ENCODE measurements around the gene ZNF438. TPM values are rescaled to one million over a fixed set of nuclear protein-coding genes. Genes with fewer than 3 reads are reported as not detected.

Gene ZNF438
- total RNA-seq, 2 donors from 2014 or later: 2.6 to 3.0 TPM

DNA sequence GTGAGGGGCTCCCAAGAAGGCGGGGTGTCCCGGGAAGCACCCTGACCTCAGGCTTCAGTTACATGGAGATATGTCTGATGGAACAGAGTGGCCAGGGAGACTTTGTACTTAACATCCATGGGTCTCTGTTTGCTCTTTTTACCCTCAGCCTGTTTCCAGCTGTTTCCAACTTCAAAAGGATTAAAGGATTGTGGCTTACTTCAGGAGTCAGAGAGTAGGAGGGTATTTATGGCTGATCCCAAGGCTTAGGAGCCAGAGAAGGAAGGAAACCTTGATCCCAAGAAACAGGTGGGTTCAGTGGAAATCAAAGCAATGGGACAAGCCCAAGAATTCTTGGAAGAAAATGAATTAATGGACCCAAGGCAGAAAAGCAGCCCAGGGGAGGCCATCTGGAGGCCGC lies 37.7 kb upstream of the ZNF438 start:
- no peak for DNase-seq
- Histone ChIP-seq H3K36me3 (ENCODE audit: control insufficient read depth, insufficient read depth, low read length) (no peaks in the 10 kb centered on the region), H3K27ac (ENCODE audit: low read depth, low read length) (no peak overlapping the region), H3K4me3 (ENCODE audit: low read length) (no peak overlapping the region), H3K9ac (ENCODE audit: extremely low read depth, low read length, poor library complexity, severe bottlenecking) (no peak overlapping the region), H3K27me3 (ENCODE audit: control insufficient read depth, insufficient read depth, low read length, poor library complexity, severe bottlenecking) (peaks cover 13% of the 10 kb centered on the region), H3K4me1 (ENCODE audit: control insufficient read depth, insufficient read depth, low read length) (peaks cover 5% of the 10 kb centered on the region), H3K9me3 (ENCODE audit: control insufficient read depth, low read length) (no peaks in the 10 kb centered on the region)
- Mint-ChIP-seq H3K36me3 (ENCODE audit: low read depth) (no peaks in the 10 kb centered on the region), H3K27ac (no peak overlapping the region), H3K4me1 (peaks cover 13% of the 10 kb centered on the region), H3K4me3 (no peak overlapping the region), H3K27me3 (ENCODE audit: insufficient read depth) (peaks cover 20% of the 10 kb centered on the region), H3K9me3 (no peaks in the 10 kb centered on the region)
- WGBS, 2 experiments (ENCODE audit: insufficient coverage in 1 of 2, insufficient read length in 1 of 2): 94 to 100% methylated on average over 3 of the region's 3 CpGs
- TF ChIP-seq, protein P1, sequence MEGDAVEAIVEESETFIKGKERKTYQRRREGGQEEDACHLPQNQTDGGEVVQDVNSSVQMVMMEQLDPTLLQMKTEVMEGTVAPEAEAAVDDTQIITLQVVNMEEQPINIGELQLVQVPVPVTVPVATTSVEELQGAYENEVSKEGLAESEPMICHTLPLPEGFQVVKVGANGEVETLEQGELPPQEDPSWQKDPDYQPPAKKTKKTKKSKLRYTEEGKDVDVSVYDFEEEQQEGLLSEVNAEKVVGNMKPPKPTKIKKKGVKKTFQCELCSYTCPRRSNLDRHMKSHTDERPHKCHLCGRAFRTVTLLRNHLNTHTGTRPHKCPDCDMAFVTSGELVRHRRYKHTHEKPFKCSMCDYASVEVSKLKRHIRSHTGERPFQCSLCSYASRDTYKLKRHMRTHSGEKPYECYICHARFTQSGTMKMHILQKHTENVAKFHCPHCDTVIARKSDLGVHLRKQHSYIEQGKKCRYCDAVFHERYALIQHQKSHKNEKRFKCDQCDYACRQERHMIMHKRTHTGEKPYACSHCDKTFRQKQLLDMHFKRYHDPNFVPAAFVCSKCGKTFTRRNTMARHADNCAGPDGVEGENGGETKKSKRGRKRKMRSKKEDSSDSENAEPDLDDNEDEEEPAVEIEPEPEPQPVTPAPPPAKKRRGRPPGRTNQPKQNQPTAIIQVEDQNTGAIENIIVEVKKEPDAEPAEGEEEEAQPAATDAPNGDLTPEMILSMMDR (conservative IDR thresholded peaks at IDR 0.05): no peak

DNA sequence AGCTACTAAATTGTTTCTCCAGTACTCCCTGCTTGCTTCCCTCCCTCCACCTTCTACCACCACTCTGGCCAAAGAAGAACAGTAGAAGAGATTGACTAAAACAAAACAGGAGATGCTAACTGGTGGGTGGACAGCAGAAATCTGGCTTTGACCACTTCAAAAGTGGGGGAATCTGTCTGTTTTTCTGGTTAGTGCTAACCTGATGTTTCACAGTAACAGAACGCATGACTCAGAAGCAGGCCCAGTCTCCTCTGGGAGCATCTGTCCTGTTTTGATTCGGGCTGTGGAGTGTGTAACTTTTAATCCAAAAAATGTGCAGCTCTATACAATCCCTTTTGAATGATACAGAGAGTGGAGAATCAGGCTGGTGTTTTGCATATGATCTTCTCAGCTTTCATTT lies 32.7 kb upstream of the ZNF438 start:
- Histone ChIP-seq H3K4me1 (ENCODE audit: control insufficient read depth, insufficient read depth, low read length) (no peaks in the 10 kb centered on the region), H3K9me3 (ENCODE audit: control insufficient read depth, low read length) (no peaks in the 10 kb centered on the region), H3K27me3 (ENCODE audit: control insufficient read depth, insufficient read depth, low read length, poor library complexity, severe bottlenecking) (peaks cover 8% of the 10 kb centered on the region), H3K4me3 (ENCODE audit: low read length) (no peak overlapping the region), H3K9ac (ENCODE audit: extremely low read depth, low read length, poor library complexity, severe bottlenecking) (no peak overlapping the region), H3K27ac (ENCODE audit: low read depth, low read length) (no peak overlapping the region), H3K36me3 (ENCODE audit: control insufficient read depth, insufficient read depth, low read length) (no peaks in the 10 kb centered on the region)
- H3K36me3 Mint-ChIP-seq (ENCODE audit: low read depth): no peaks in the 10 kb centered on the region
- H3K9me3 Mint-ChIP-seq: no peaks in the 10 kb centered on the region
- H3K4me1 Mint-ChIP-seq: peaks cover 4% of the 10 kb centered on the region
- 99 to 100% methylated on average over 1 to 2 of the region's 2 CpGs for WGBS, 2 experiments (ENCODE audit: insufficient coverage in 1 of 2, insufficient read length in 1 of 2)
- TF ChIP-seq, protein P1 (conservative IDR thresholded peaks at IDR 0.05): no peak
- H3K27me3 Mint-ChIP-seq (ENCODE audit: insufficient read depth): peaks cover 12% of the 10 kb centered on the region
- DNase-seq: no peak
- H3K27ac Mint-ChIP-seq: no peak overlapping the region
- H3K4me3 Mint-ChIP-seq: no peak overlapping the region

GRCh38 chr10:31063841-31064240 lies 32.2 kb upstream of the ZNF438 start:
- Mint-ChIP-seq H3K4me3 (no peak overlapping the region), H3K27ac (no peak overlapping the region), H3K9me3 (no peaks in the 10 kb centered on the region), H3K4me1 (no peaks in the 10 kb centered on the region), H3K36me3 (ENCODE audit: low read depth) (no peaks in the 10 kb centered on the region), H3K27me3 (ENCODE audit: insufficient read depth) (peaks cover 9% of the 10 kb centered on the region)
- Histone ChIP-seq H3K27ac (ENCODE audit: low read depth, low read length) (no peak overlapping the region), H3K9me3 (ENCODE audit: control insufficient read depth, low read length) (no peaks in the 10 kb centered on the region), H3K4me3 (ENCODE audit: low read length) (no peak overlapping the region), H3K36me3 (ENCODE audit: control insufficient read depth, insufficient read depth, low read length) (no peaks in the 10 kb centered on the region), H3K9ac (ENCODE audit: extremely low read depth, low read length, poor library complexity, severe bottlenecking) (no peak overlapping the region), H3K27me3 (ENCODE audit: control insufficient read depth, insufficient read depth, low read length, poor library complexity, severe bottlenecking) (peaks cover 5% of the 10 kb centered on the region), H3K4me1 (ENCODE audit: control insufficient read depth, insufficient read depth, low read length) (no peaks in the 10 kb centered on the region)
- 87 to 90% methylated on average over 2 to 6 of the region's 6 CpGs for WGBS, 2 experiments (ENCODE audit: insufficient coverage in 1 of 2, insufficient read length in 1 of 2)
- TF ChIP-seq, protein P1 (conservative IDR thresholded peaks at IDR 0.05): no peak
- DNase-seq: no peak
